CD14-positive monocyte (primary cell): ENCODE data around the gene LECT2. TPM values are rescaled to one million over a fixed set of nuclear protein-coding genes. Genes with fewer than 3 reads are reported as not detected.

Experiments used
- DNase-seq, 3 donors: peaks; one replicate each; pipeline ENCODE4 v3.0.0-alpha.2; 2011 to 2022
- H2AFZ ChIP-seq: 2 replicates; pipeline ENCODE4 v1.6.0; 2012; ENCODE audit warnings: mild to moderate bottlenecking, low read depth, low read length, inconsistent platforms; ENCODE audit not compliant: insufficient read depth, poor library complexity, severe bottlenecking
- H3K27ac ChIP-seq, 2 donors: 1 replicate in 1 of 2; 2 replicates in 1 of 2; pipeline ENCODE4 v1.5.1; 2012 to 2013; ENCODE audit warnings: low read length in 2 of 2, control low read depth in 1 of 2, inconsistent platforms in 1 of 2, low read depth in 1 of 2, mild to moderate bottlenecking in 1 of 2
- H3K27me3 ChIP-seq, 2 donors: one replicate each; pipeline versions ENCODE4 v1.6.0 to v1.6.1; 2011 to 2013; ENCODE audit warnings: low read length in 2 of 2; ENCODE audit not compliant: control insufficient read depth in 2 of 2, insufficient read depth in 2 of 2
- H3K36me3 ChIP-seq, 2 donors: replicated peaks in 1 of 2; 1 replicate in 1 of 2; 2 replicates in 1 of 2; pipeline versions ENCODE4 v1.5.1 to v1.6.1; 2012 to 2013; ENCODE audit warnings: low read length in 2 of 2, control low read depth in 1 of 2, inconsistent platforms in 1 of 2, mild to moderate bottlenecking in 1 of 2; ENCODE audit not compliant: insufficient read depth in 2 of 2, control insufficient read depth in 1 of 2
- H3K4me1 ChIP-seq, 2 donors: 1 replicate in 1 of 2; 2 replicates in 1 of 2; pipeline versions ENCODE4 v1.5.1 to v1.6.1; 2012 to 2013; ENCODE audit warnings: low read length in 2 of 2, control low read depth in 1 of 2, inconsistent platforms in 1 of 2, mild to moderate bottlenecking in 1 of 2, moderate library complexity in 1 of 2; ENCODE audit not compliant: insufficient read depth in 2 of 2, control insufficient read depth in 1 of 2
- H3K4me2 ChIP-seq: replicated peaks from 2 replicates; pipeline ENCODE3; 2012; ENCODE audit warnings: low read length, moderate library complexity, mild to moderate bottlenecking; ENCODE audit not compliant: poor library complexity, severe bottlenecking; ENCODE audit errors: extremely low read depth
- H3K4me3 ChIP-seq, 3 experiments: fragments of 200-600 bp in 1 of 3; sonication (generic) in 1 of 3; replicated peaks in 1 of 3; 1 replicate in 2 of 3; 2 replicates in 1 of 3; pipeline ENCODE4 v1.5.1; 2011 to 2013; ENCODE audit warnings: low read length in 3 of 3, mild to moderate bottlenecking in 3 of 3, control low read depth in 2 of 3, low read depth in 2 of 3, inconsistent platforms in 1 of 3, moderate library complexity in 1 of 3
- H3K79me2 ChIP-seq: 2 replicates; pipeline ENCODE4 v1.6.0; 2012; ENCODE audit warnings: mild to moderate bottlenecking, control low read depth, inconsistent platforms, low read length, moderate library complexity; ENCODE audit not compliant: insufficient read depth
- H3K9ac ChIP-seq: 2 replicates; pipeline ENCODE4 v1.6.0; 2017; ENCODE audit warnings: low read length, mild to moderate bottlenecking; ENCODE audit not compliant: insufficient read depth, poor library complexity, severe bottlenecking
- H3K9me3 ChIP-seq, 2 donors: replicated peaks in 1 of 2; 1 replicate in 1 of 2; 2 replicates in 1 of 2; pipeline versions ENCODE4 v1.5.1 to v1.6.1; 2012 to 2013; ENCODE audit warnings: low read length in 2 of 2, control low read depth in 1 of 2; ENCODE audit not compliant: control insufficient read depth in 1 of 2, insufficient read depth in 1 of 2
- H4K20me1 ChIP-seq: 2 replicates; pipeline ENCODE4 v1.6.0; 2012; ENCODE audit warnings: mild to moderate bottlenecking, low read length, control low read depth, moderate library complexity; ENCODE audit not compliant: insufficient read depth
- H3K27ac Mint-ChIP-seq, 7 donors: one replicate each; pipeline ENCODE4 v1.8.0; 2020; ENCODE audit warnings: mild to moderate bottlenecking in 7 of 7, mixed read lengths in 7 of 7, moderate library complexity in 6 of 7, inconsistent platforms in 2 of 7
- H3K27me3 Mint-ChIP-seq, 3 donors: one replicate each; pipeline ENCODE4 v1.8.0; 2021 to 2022; ENCODE audit warnings: low read depth in 3 of 3, mild to moderate bottlenecking in 3 of 3, mixed read lengths in 3 of 3, moderate library complexity in 3 of 3, inconsistent platforms in 1 of 3
- H3K36me3 Mint-ChIP-seq, 2 donors: one replicate each; pipeline ENCODE4 v1.8.0; 2020; ENCODE audit warnings: mixed read lengths in 2 of 2, inconsistent platforms in 1 of 2, mild to moderate bottlenecking in 1 of 2
- H3K4me1 Mint-ChIP-seq: one replicate; pipeline ENCODE4 v1.8.0; 2020; ENCODE audit warnings: mild to moderate bottlenecking, mixed read lengths
- H3K4me3 Mint-ChIP-seq, 2 donors: one replicate each; pipeline ENCODE4 v1.8.0; 2020; ENCODE audit warnings: mild to moderate bottlenecking in 2 of 2, mixed read lengths in 2 of 2, moderate library complexity in 1 of 2
- H3K9me3 Mint-ChIP-seq, 7 donors: one replicate each; pipeline ENCODE4 v1.8.0; 2020 to 2022; ENCODE audit warnings: mixed read lengths in 7 of 7, mild to moderate bottlenecking in 6 of 7, moderate library complexity in 6 of 7, inconsistent platforms in 2 of 7
- WGBS: methylation state at CpG from one replicate; pipeline ENCODE4 v1.1.5; 2013; ENCODE audit warnings: missing lambda C conversion rate; ENCODE audit not compliant: insufficient coverage; 5-methylcytosine and 5-hydroxymethylcytosine counted together
- intact Hi-C, 2 donors: fragments of 100-400 bp; cut with micrococcal nuclease; formaldehyde crosslinking; loops; one replicate each; pipeline versions ENCODE4 v1.15.0 to v1.15.1; 2023
- polyA plus RNA-seq, 3 donors: library from polyadenylated mRNA; depleted of rRNA in 1 of 3; unstranded in 2 of 3; stranded (reverse) in 1 of 3; fragments of 300-500 nt in 2 of 3; fragments of >200 nt in 1 of 3; fragmentation: Illumina TruSeq in 2 of 3; gene quantifications; 1 replicate in 2 of 3; 2 replicates in 1 of 3; pipeline ENCODE4 v1.2.3, GENCODE V29; 2012 to 2021
- TF ChIP-seq, protein P1 (sequence below): fragments of 200-600 bp; IDR thresholded peaks from one replicate; pipeline ENCODE4 v1.8.0; 2022; ENCODE audit warnings: antibody characterized with exemption, mild to moderate bottlenecking

LECT2 gene
- polyA plus RNA-seq, 3 donors, result not detected

- intact Hi-C loops, result no loop called here
- no peak overlapping the region for H3K4me2 ChIP-seq
- H3K4me3 Mint-ChIP-seq, result no peak overlapping the region
- no peak overlapping the region for H2AFZ ChIP-seq
- H3K36me3 Mint-ChIP-seq, result peaks cover 0 to 2% of the 10 kb centered on the region in 2 donors
- peaks cover 36 to 52% (median 43%) of the 10 kb centered on the region in 3 donors for H3K27me3 Mint-ChIP-seq
- no peaks in the 10 kb centered on the region for H3K36me3 ChIP-seq
- H3K9ac ChIP-seq, result no peak overlapping the region
- no peaks in the 10 kb centered on the region for H3K9me3 ChIP-seq
- WGBS, result 100% methylated on average over 2 of the region's 3 CpGs
- peaks cover 62 to 67% of the 10 kb centered on the region in 2 donors for H3K27me3 ChIP-seq
- H3K79me2 ChIP-seq, result no peaks in the 10 kb centered on the region
- no peaks in the 10 kb centered on the region for H4K20me1 ChIP-seq
- H3K9me3 Mint-ChIP-seq, result peaks cover 0 to 7% (median 0%) of the 10 kb centered on the region in 7 donors
- TF ChIP-seq, protein P1, sequence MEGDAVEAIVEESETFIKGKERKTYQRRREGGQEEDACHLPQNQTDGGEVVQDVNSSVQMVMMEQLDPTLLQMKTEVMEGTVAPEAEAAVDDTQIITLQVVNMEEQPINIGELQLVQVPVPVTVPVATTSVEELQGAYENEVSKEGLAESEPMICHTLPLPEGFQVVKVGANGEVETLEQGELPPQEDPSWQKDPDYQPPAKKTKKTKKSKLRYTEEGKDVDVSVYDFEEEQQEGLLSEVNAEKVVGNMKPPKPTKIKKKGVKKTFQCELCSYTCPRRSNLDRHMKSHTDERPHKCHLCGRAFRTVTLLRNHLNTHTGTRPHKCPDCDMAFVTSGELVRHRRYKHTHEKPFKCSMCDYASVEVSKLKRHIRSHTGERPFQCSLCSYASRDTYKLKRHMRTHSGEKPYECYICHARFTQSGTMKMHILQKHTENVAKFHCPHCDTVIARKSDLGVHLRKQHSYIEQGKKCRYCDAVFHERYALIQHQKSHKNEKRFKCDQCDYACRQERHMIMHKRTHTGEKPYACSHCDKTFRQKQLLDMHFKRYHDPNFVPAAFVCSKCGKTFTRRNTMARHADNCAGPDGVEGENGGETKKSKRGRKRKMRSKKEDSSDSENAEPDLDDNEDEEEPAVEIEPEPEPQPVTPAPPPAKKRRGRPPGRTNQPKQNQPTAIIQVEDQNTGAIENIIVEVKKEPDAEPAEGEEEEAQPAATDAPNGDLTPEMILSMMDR, result no peak
- DNase-seq, result no peak
- no peaks in the 10 kb centered on the region for H3K4me1 Mint-ChIP-seq
- no peak overlapping the region for H3K27ac Mint-ChIP-seq
- no peak overlapping the region for H3K27ac ChIP-seq
- no peak overlapping the region for H3K4me3 ChIP-seq
- no peaks in the 10 kb centered on the region for H3K4me1 ChIP-seq
Observed at GRCh38 chr5:135934939-135935338, 19.8 kb downstream of the LECT2 start.

DNA sequence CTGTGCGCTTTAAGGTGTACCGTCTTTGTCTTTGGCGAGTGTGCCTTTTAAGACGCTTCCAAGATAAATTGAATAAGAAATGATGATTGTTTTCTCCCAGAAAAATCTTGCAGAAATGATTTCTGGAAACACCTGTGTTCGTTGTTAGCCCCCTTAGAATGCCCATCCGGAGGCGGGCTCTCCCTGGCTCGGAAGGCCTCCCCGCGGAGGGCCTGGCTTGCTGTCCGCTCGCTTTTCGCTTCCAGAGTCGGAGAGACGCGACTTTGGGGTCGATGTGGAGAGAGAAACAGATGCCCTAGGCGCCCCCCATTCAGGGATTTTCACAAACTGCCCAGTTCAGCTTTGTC is 23.9 kb downstream of the LECT2 start:
- H3K36me3 ChIP-seq, result no peaks in the 10 kb centered on the region
- no peaks in the 10 kb centered on the region for H4K20me1 ChIP-seq
- no peaks in the 10 kb centered on the region for H3K9me3 ChIP-seq
- peaks cover 0 to 14% (median 5%) of the 10 kb centered on the region in 7 donors for H3K9me3 Mint-ChIP-seq
- no peak overlapping the region for H3K9ac ChIP-seq
- no peak overlapping the region for H3K27ac ChIP-seq
- H3K4me1 ChIP-seq, result no peaks in the 10 kb centered on the region
- H3K4me2 ChIP-seq, result no peak overlapping the region
- TF ChIP-seq, protein P1, result no peak
- no peak for DNase-seq
- H3K4me3 Mint-ChIP-seq, result peak overlapping the region in 1 of 2 donors; percentile 64
- peaks cover 0 to 2% of the 10 kb centered on the region in 2 donors for H3K36me3 Mint-ChIP-seq
- H3K79me2 ChIP-seq, result no peaks in the 10 kb centered on the region
- H3K27me3 Mint-ChIP-seq, result peaks cover 60 to 74% (median 62%) of the 10 kb centered on the region in 3 donors
- peaks cover 62 to 85% of the 10 kb centered on the region in 2 donors for H3K27me3 ChIP-seq
- WGBS, result 14% methylated on average over 11 of the region's 18 CpGs
- intact Hi-C loops, result no loop called here
- H3K27ac Mint-ChIP-seq, result no peak overlapping the region
- no peak overlapping the region for H3K4me3 ChIP-seq
- H2AFZ ChIP-seq, result no peak overlapping the region
- no peaks in the 10 kb centered on the region for H3K4me1 Mint-ChIP-seq
